HFFc6 (cell line): ENCODE results near the gene RAPGEF5. TPM values are rescaled to one million over a fixed set of nuclear protein-coding genes. Genes with fewer than 3 reads are reported as not detected.

Experiments
- DNase-seq: peaks from one replicate; pipeline ENCODE4 v3.0.0-alpha.2; 2018
- H3K27ac Mint-ChIP-seq: 2 replicates; pipeline ENCODE4 v1.8.0; 2020; ENCODE audit warnings: mild to moderate bottlenecking, mixed read lengths
- H3K27me3 Mint-ChIP-seq: 2 replicates; pipeline ENCODE4 v1.8.0; 2021; ENCODE audit warnings: mild to moderate bottlenecking, moderate library complexity, mixed read lengths; ENCODE audit not compliant: insufficient read depth
- H3K36me3 Mint-ChIP-seq: 2 replicates; pipeline ENCODE4 v1.8.0; 2021; ENCODE audit warnings: low read depth, mixed read lengths
- H3K4me1 Mint-ChIP-seq: 2 replicates; pipeline ENCODE4 v1.8.0; 2020; ENCODE audit warnings: low read depth, mixed read lengths
- H3K4me3 Mint-ChIP-seq: 2 replicates; pipeline ENCODE4 v1.8.0; 2020; ENCODE audit warnings: mild to moderate bottlenecking, moderate library complexity, mixed read lengths
- H3K9me3 Mint-ChIP-seq: 2 replicates; pipeline ENCODE4 v1.8.0; 2020; ENCODE audit warnings: mild to moderate bottlenecking, mixed read lengths
- CTCF ChIP-seq: fragments of 200-600 bp; sonication (generic); IDR thresholded peaks from 2 replicates; pipeline ENCODE4 v1.5.0; 2021; ENCODE audit warnings: antibody characterized with exemption, mild to moderate bottlenecking
- total RNA-seq, 6 experiments: library from RNA; stranded (reverse); fragmentation: NEBNext Ultra II Directional; extraction: Animal tissue kit (Norgen Biotek cat#: 25700); gene quantifications; 2 replicates in 1 of 6; 3 replicates in 5 of 6; pipeline ENCODE4 v1.2.3, GENCODE V29; 2021

The RAPGEF5 gene
- total RNA-seq, 6 experiments from 2014 or later = 0.33 to 2.4 (median 1.3) TPM

- Mint-ChIP-seq H3K9me3 (no peaks in the 10 kb centered on the region), H3K27me3 (peaks cover 7% of the 10 kb centered on the region; the same call in 1 of the 2 replicates), H3K4me1 (no peaks in the 10 kb centered on the region), H3K4me3 (no peak overlapping the region), H3K36me3 (no peaks in the 10 kb centered on the region), H3K27ac (no peak overlapping the region)
- TF ChIP-seq CTCF = peak; percentile 44
- DNase-seq = peak; percentile 28
These were observed 100.3 kb downstream of the RAPGEF5 start for GRCh38 chr7:22256541-22257096.

GRCh38 chr7:22255834-22256233, 101.1 kb downstream of the RAPGEF5 start:
- Mint-ChIP-seq H3K27me3 (peaks cover 7% of the 10 kb centered on the region; the same call in 1 of the 2 replicates), H3K4me1 (no peaks in the 10 kb centered on the region), H3K27ac (no peak overlapping the region), H3K4me3 (no peak overlapping the region), H3K36me3 (no peaks in the 10 kb centered on the region), H3K9me3 (no peaks in the 10 kb centered on the region)
- DNase-seq = no peak
- TF ChIP-seq CTCF = no peak

- no peak for DNase-seq
- Mint-ChIP-seq H3K36me3 (no peaks in the 10 kb centered on the region), H3K27ac (no peak overlapping the region), H3K4me3 (no peak overlapping the region), H3K27me3 (peaks cover 7% of the 10 kb centered on the region; the same call in 1 of the 2 replicates), H3K4me1 (no peaks in the 10 kb centered on the region), H3K9me3 (no peaks in the 10 kb centered on the region)
- TF ChIP-seq CTCF = no peak
These were observed 101.6 kb downstream of the RAPGEF5 start for GRCh38 chr7:22255342-22255741.

- Mint-ChIP-seq H3K4me1 (peaks cover 6% of the 10 kb centered on the region), H3K27ac (no peak overlapping the region), H3K27me3 (peaks cover 7% of the 10 kb centered on the region; the same call in 1 of the 2 replicates), H3K9me3 (no peaks in the 10 kb centered on the region), H3K36me3 (no peaks in the 10 kb centered on the region), H3K4me3 (no peak overlapping the region)
- no peak for DNase-seq
- no peak for TF ChIP-seq CTCF
These were observed 103.9 kb downstream of the RAPGEF5 start for GRCh38 chr7:22252936-22253536.

- H3K4me3 Mint-ChIP-seq = no peak overlapping the region
- no peak for DNase-seq
- no peaks in the 10 kb centered on the region for H3K36me3 Mint-ChIP-seq
- peaks cover 10% of the 10 kb centered on the region for H3K4me1 Mint-ChIP-seq
- no peak for TF ChIP-seq CTCF
- H3K9me3 Mint-ChIP-seq = no peaks in the 10 kb centered on the region
- no peak overlapping the region for H3K27ac Mint-ChIP-seq
- peaks cover 7% of the 10 kb centered on the region; the same call in 1 of the 2 replicates for H3K27me3 Mint-ChIP-seq
These were observed 104.9 kb downstream of the RAPGEF5 start for GRCh38 chr7:22252016-22252415.
